Liver (tissue), 9 donors: ENCODE measurements around the gene RRAGC. TPM values are rescaled to one million over a fixed set of nuclear protein-coding genes. Genes with fewer than 3 reads are reported as not detected.
"Not testable (repeated sequence)": the region's sequence is repeated elsewhere in the genome, so short reads cannot be mapped to it uniquely, and the experiment has no call there.

ENCODE experiments used
- DNase-seq: peaks from one replicate; pipeline ENCODE4 v3.0.0-alpha.2; 2017; ENCODE audit warnings: low spot score
- H3K27ac ChIP-seq, 2 donors: one replicate each; pipeline ENCODE4 v1.7.0; 2013; ENCODE audit warnings: inconsistent platforms in 2 of 2, low read length in 2 of 2, control low read depth in 1 of 2, low read depth in 1 of 2, mild to moderate bottlenecking in 1 of 2
- H3K27me3 ChIP-seq, 4 donors: one replicate each; pipeline versions ENCODE4 v1.6.1 to v1.7.0; 2013; ENCODE audit warnings: low read length in 3 of 4, inconsistent platforms in 1 of 4, mild to moderate bottlenecking in 1 of 4, moderate library complexity in 1 of 4; ENCODE audit not compliant: control insufficient read depth in 4 of 4, insufficient read depth in 4 of 4
- H3K36me3 ChIP-seq, 4 donors: one replicate each; pipeline versions ENCODE4 v1.6.1 to v1.7.0; 2013; ENCODE audit warnings: low read length in 3 of 4, mild to moderate bottlenecking in 3 of 4, low read depth in 1 of 4, moderate library complexity in 1 of 4; ENCODE audit not compliant: control insufficient read depth in 4 of 4, insufficient read depth in 3 of 4
- H3K4me1 ChIP-seq, 4 donors: one replicate each; pipeline versions ENCODE4 v1.6.1 to v1.7.0; 2013; ENCODE audit warnings: low read length in 3 of 4, mild to moderate bottlenecking in 3 of 4, moderate library complexity in 1 of 4; ENCODE audit not compliant: control insufficient read depth in 4 of 4, insufficient read depth in 4 of 4
- H3K4me3 ChIP-seq, 3 donors: one replicate each; pipeline versions ENCODE4 v1.6.1 to v1.7.0; 2013; ENCODE audit warnings: low read length in 3 of 3, control low read depth in 1 of 3, low read depth in 1 of 3, mild to moderate bottlenecking in 1 of 3
- H3K9ac ChIP-seq, 2 donors: one replicate each; pipeline ENCODE4 v1.7.0; 2013; ENCODE audit warnings: low read length in 2 of 2, mild to moderate bottlenecking in 2 of 2, moderate library complexity in 2 of 2, control low read depth in 1 of 2, low read depth in 1 of 2
- H3K9me3 ChIP-seq, 4 donors: one replicate each; pipeline versions ENCODE4 v1.6.1 to v1.7.0; 2013; ENCODE audit warnings: low read length in 3 of 4; ENCODE audit not compliant: control insufficient read depth in 4 of 4
- EGR1 ChIP-seq, 2 donors: IDR thresholded peaks; 2 replicates each; pipeline ENCODE4 v1.6.1; 2016 to 2018; ENCODE audit warnings: antibody characterized with exemption in 2 of 2, low read depth in 2 of 2
- FOXA1 ChIP-seq: IDR thresholded peaks from 2 replicates; pipeline ENCODE4 v1.6.1; 2016; ENCODE audit warnings: antibody characterized with exemption
- FOXA2 ChIP-seq: IDR thresholded peaks from 2 replicates; pipeline ENCODE4 v1.6.1; 2016; ENCODE audit warnings: antibody characterized with exemption
- GABPA ChIP-seq, 2 donors: IDR thresholded peaks in 1 of 2; conservative IDR thresholded peaks in 1 of 2; 2 replicates each; pipeline ENCODE4 v1.6.1; 2016; ENCODE audit warnings: antibody characterized with exemption in 2 of 2, mild to moderate bottlenecking in 1 of 2, moderate library complexity in 1 of 2
- HNF4A ChIP-seq, 2 donors: conservative IDR thresholded peaks; 2 replicates each; pipeline ENCODE4 v1.6.1; 2016; ENCODE audit warnings: antibody characterized with exemption in 2 of 2, mild to moderate bottlenecking in 2 of 2
- HNF4G ChIP-seq: IDR thresholded peaks from 2 replicates; pipeline ENCODE4 v1.6.1; 2016; ENCODE audit warnings: antibody characterized with exemption
- JUND ChIP-seq, 2 donors: IDR thresholded peaks; 2 replicates each; pipeline ENCODE4 v1.6.1; 2016; ENCODE audit warnings: antibody characterized with exemption in 2 of 2
- NR2F2 ChIP-seq: IDR thresholded peaks from 2 replicates; pipeline ENCODE4 v1.6.1; 2016; ENCODE audit warnings: antibody characterized with exemption
- RAD21 ChIP-seq, 2 donors: IDR thresholded peaks; 2 replicates each; pipeline ENCODE4 v1.6.1; 2016; ENCODE audit warnings: antibody characterized with exemption in 2 of 2, mild to moderate bottlenecking in 2 of 2
- RXRA ChIP-seq, 2 donors: IDR thresholded peaks; 2 replicates each; pipeline ENCODE4 v1.6.1; 2017 to 2018; ENCODE audit warnings: antibody characterized with exemption in 2 of 2, mild to moderate bottlenecking in 1 of 2
- SP1 ChIP-seq: IDR thresholded peaks from 2 replicates; pipeline ENCODE4 v1.6.1; 2018; ENCODE audit warnings: antibody characterized with exemption, mild to moderate bottlenecking
- TAF1 ChIP-seq: conservative IDR thresholded peaks from 2 replicates; pipeline ENCODE4 v1.6.1; 2016; ENCODE audit warnings: antibody characterized with exemption, mild to moderate bottlenecking
- YY1 ChIP-seq: IDR thresholded peaks from 2 replicates; pipeline ENCODE4 v1.6.1; 2016; ENCODE audit warnings: antibody characterized with exemption, mild to moderate bottlenecking
- WGBS: extraction: QIAGEN DNeasy Blood & Tissue Kit; methylation state at CpG from one replicate; pipeline ENCODE4 v1.1.7; 2013; 5-methylcytosine and 5-hydroxymethylcytosine counted together
- polyA plus RNA-seq, 2 donors: library from polyadenylated mRNA; stranded (reverse) in 1 of 2; unstranded in 1 of 2; fragments of 200-250 nt in 1 of 2; fragments of >200 nt in 1 of 2; fragmentation: Nextera tagmentation in 1 of 2; extraction: Ambion mirVana in 1 of 2; gene quantifications; one replicate each; pipeline versions ENCODE4 v1.2.1 to v1.2.3, GENCODE V29; 2013 to 2015
- total RNA-seq, 2 donors: library from RNA; depleted of rRNA; stranded (reverse); fragments of >200 nt; gene quantifications; one replicate each; pipeline ENCODE4 v1.2.3, GENCODE V29; 2014
- TF ChIP-seq, protein P1 (sequence below): IDR thresholded peaks from 2 replicates; pipeline ENCODE4 v1.6.1; 2016; ENCODE audit warnings: antibody characterized with exemption, mild to moderate bottlenecking
- TF ChIP-seq, protein P2 (sequence below): IDR thresholded peaks from 2 replicates; pipeline ENCODE4 v1.6.1; 2016; ENCODE audit warnings: antibody characterized with exemption
- TF ChIP-seq, protein P3 (sequence below): fragments of 150-350 bp; IDR thresholded peaks from 2 replicates; pipeline ENCODE4 v1.5.1; 2017; ENCODE audit warnings: improper control_type of control experiment, low read depth, low read length; ENCODE audit not compliant: missing input control
- TF ChIP-seq, protein P4 (sequence below): IDR thresholded peaks from 2 replicates; pipeline ENCODE4 v1.6.1; 2016; ENCODE audit warnings: antibody characterized with exemption
- TF ChIP-seq, protein P5 (sequence below): IDR thresholded peaks from 2 replicates; pipeline ENCODE4 v1.6.1; 2016; ENCODE audit warnings: antibody characterized with exemption
- donor health status: healthy.
- donor health status: healthy.
- donor health status: healthy.
- donor health status: healthy.
- donor health status: healthy.

RRAGC gene
- total and polyA plus RNA-seq, 4 donors = 6.6 to 10.1 (median 7.2) TPM

DNA sequence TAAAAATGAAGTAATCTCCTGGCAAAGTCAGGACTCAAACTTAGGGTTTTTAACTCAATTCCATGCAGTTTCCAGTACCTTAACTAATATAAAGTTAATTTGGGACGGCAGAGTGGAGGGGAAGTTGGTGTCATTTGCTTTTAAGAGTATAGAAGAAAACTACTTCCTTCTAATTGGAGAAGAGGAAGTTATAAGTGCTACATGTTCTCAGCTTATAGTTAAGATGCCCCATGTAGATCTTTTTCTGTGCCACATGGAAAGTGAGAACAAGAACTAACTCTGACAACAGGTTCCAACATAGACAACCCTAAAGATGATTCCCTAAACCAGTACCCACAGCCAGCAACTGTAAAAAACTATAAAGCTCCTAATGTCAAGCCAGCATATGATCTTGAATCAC is 11.5 kb downstream of the RRAGC start (continued):
- no peak for TF ChIP-seq HNF4G
- no peak for TF ChIP-seq FOXA1
- TF ChIP-seq SP1 = no peak
- TF ChIP-seq GABPA (IDR thresholded peaks at IDR 0.05 in 1 of 2, conservative IDR thresholded peaks at IDR 0.05 in 1 of 2) = no peak

DNA sequence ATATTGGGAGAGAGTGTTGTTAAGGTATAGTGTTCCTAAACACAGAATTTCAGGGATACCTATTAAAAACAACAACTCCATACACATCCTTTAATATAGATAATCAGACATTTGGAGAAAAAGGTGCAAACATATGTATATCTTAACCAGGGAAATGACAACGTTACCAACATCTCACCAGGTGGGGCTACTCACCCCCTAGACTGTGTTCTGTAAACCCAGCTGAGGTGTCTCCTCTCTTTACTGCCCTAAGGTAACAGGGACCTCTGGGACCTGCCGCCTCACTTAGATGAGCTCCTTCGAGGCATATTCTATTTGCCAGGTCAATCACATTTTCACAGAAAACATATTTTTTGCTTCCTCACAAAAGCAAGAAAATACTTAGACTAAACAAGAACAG is 13.4 kb downstream of the RRAGC start:
- WGBS = 80% methylated on average over 3 of the region's 3 CpGs
- Histone ChIP-seq H3K27me3 (no peaks in the 10 kb centered on the region), H3K4me1 (no peaks in the 10 kb centered on the region), H3K9me3 (no peaks in the 10 kb centered on the region), H3K36me3 (peaks cover 5 to 42% (median 21%) of the 10 kb centered on the region in 4 donors), H3K4me3 (no peak overlapping the region), H3K27ac (no peak overlapping the region), H3K9ac (no peak overlapping the region)
- DNase-seq = no peak
- TF ChIP-seq YY1 = no peak
- TF ChIP-seq, protein P1, sequence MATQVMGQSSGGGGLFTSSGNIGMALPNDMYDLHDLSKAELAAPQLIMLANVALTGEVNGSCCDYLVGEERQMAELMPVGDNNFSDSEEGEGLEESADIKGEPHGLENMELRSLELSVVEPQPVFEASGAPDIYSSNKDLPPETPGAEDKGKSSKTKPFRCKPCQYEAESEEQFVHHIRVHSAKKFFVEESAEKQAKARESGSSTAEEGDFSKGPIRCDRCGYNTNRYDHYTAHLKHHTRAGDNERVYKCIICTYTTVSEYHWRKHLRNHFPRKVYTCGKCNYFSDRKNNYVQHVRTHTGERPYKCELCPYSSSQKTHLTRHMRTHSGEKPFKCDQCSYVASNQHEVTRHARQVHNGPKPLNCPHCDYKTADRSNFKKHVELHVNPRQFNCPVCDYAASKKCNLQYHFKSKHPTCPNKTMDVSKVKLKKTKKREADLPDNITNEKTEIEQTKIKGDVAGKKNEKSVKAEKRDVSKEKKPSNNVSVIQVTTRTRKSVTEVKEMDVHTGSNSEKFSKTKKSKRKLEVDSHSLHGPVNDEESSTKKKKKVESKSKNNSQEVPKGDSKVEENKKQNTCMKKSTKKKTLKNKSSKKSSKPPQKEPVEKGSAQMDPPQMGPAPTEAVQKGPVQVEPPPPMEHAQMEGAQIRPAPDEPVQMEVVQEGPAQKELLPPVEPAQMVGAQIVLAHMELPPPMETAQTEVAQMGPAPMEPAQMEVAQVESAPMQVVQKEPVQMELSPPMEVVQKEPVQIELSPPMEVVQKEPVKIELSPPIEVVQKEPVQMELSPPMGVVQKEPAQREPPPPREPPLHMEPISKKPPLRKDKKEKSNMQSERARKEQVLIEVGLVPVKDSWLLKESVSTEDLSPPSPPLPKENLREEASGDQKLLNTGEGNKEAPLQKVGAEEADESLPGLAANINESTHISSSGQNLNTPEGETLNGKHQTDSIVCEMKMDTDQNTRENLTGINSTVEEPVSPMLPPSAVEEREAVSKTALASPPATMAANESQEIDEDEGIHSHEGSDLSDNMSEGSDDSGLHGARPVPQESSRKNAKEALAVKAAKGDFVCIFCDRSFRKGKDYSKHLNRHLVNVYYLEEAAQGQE = no peak
- no peak for TF ChIP-seq HNF4A (conservative IDR thresholded peaks at IDR 0.05)
- TF ChIP-seq FOXA2 = no peak
- no peak for TF ChIP-seq RXRA (IDR thresholded peaks at IDR 0.05)
- no peak for TF ChIP-seq SP1
- TF ChIP-seq, protein P2, sequence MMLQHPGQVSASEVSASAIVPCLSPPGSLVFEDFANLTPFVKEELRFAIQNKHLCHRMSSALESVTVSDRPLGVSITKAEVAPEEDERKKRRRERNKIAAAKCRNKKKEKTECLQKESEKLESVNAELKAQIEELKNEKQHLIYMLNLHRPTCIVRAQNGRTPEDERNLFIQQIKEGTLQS = no peak
- no peak for TF ChIP-seq NR2F2
- TF ChIP-seq EGR1 (IDR thresholded peaks at IDR 0.05; ENCODE audit: low read depth in 2 of 2) = no peak
- no peak for TF ChIP-seq TAF1
- TF ChIP-seq, protein P3, sequence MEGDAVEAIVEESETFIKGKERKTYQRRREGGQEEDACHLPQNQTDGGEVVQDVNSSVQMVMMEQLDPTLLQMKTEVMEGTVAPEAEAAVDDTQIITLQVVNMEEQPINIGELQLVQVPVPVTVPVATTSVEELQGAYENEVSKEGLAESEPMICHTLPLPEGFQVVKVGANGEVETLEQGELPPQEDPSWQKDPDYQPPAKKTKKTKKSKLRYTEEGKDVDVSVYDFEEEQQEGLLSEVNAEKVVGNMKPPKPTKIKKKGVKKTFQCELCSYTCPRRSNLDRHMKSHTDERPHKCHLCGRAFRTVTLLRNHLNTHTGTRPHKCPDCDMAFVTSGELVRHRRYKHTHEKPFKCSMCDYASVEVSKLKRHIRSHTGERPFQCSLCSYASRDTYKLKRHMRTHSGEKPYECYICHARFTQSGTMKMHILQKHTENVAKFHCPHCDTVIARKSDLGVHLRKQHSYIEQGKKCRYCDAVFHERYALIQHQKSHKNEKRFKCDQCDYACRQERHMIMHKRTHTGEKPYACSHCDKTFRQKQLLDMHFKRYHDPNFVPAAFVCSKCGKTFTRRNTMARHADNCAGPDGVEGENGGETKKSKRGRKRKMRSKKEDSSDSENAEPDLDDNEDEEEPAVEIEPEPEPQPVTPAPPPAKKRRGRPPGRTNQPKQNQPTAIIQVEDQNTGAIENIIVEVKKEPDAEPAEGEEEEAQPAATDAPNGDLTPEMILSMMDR = no peak
- TF ChIP-seq, protein P4, sequence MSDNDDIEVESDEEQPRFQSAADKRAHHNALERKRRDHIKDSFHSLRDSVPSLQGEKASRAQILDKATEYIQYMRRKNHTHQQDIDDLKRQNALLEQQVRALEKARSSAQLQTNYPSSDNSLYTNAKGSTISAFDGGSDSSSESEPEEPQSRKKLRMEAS = no peak
- no peak for TF ChIP-seq JUND (IDR thresholded peaks at IDR 0.05)
- TF ChIP-seq, protein P5, sequence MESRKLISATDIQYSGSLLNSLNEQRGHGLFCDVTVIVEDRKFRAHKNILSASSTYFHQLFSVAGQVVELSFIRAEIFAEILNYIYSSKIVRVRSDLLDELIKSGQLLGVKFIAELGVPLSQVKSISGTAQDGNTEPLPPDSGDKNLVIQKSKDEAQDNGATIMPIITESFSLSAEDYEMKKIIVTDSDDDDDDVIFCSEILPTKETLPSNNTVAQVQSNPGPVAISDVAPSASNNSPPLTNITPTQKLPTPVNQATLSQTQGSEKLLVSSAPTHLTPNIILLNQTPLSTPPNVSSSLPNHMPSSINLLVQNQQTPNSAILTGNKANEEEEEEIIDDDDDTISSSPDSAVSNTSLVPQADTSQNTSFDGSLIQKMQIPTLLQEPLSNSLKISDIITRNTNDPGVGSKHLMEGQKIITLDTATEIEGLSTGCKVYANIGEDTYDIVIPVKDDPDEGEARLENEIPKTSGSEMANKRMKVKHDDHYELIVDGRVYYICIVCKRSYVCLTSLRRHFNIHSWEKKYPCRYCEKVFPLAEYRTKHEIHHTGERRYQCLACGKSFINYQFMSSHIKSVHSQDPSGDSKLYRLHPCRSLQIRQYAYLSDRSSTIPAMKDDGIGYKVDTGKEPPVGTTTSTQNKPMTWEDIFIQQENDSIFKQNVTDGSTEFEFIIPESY = no peak
- no peak for TF ChIP-seq RAD21 (IDR thresholded peaks at IDR 0.05)
- TF ChIP-seq GABPA (IDR thresholded peaks at IDR 0.05 in 1 of 2, conservative IDR thresholded peaks at IDR 0.05 in 1 of 2) = no peak
- TF ChIP-seq FOXA1 = no peak

DNA sequence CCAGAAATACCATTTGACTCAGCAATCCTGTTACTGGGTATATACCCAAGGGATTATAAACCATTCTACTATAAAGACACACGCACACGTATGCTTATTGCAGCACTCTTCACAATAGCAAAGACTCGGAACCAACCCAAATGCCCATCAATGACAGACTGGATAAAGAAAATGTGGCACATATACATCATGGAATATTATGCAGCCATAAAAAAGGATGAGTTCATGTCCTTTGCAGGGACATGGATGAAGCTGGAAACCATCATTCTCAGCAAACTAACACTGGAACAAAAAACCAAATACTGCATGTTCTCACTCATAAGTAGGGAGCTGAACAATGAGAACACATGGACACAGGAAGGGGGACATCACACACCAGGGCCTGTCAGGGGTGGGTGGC is 14.5 kb downstream of the RRAGC start:
- H3K4me1 ChIP-seq, H3K9me3 ChIP-seq, H3K27ac ChIP-seq, H3K9ac ChIP-seq, H3K27me3 ChIP-seq, H3K4me3 ChIP-seq, DNase-seq: not testable (repeated sequence)
- peaks cover 4 to 37% (median 18%) of the 10 kb centered on the region in 4 donors for H3K36me3 ChIP-seq
- 94% methylated on average over 3 of the region's 3 CpGs for WGBS
